Epidermal melanocyte (primary cell): ENCODE results near the gene SH3RF3.

Experiments
- DNase-seq: peaks from one replicate; pipeline ENCODE4 v3.0.0; 2011; ENCODE audit warnings: low spot score; ENCODE audit not compliant: insufficient read length

The SH3RF3 gene

DNA sequence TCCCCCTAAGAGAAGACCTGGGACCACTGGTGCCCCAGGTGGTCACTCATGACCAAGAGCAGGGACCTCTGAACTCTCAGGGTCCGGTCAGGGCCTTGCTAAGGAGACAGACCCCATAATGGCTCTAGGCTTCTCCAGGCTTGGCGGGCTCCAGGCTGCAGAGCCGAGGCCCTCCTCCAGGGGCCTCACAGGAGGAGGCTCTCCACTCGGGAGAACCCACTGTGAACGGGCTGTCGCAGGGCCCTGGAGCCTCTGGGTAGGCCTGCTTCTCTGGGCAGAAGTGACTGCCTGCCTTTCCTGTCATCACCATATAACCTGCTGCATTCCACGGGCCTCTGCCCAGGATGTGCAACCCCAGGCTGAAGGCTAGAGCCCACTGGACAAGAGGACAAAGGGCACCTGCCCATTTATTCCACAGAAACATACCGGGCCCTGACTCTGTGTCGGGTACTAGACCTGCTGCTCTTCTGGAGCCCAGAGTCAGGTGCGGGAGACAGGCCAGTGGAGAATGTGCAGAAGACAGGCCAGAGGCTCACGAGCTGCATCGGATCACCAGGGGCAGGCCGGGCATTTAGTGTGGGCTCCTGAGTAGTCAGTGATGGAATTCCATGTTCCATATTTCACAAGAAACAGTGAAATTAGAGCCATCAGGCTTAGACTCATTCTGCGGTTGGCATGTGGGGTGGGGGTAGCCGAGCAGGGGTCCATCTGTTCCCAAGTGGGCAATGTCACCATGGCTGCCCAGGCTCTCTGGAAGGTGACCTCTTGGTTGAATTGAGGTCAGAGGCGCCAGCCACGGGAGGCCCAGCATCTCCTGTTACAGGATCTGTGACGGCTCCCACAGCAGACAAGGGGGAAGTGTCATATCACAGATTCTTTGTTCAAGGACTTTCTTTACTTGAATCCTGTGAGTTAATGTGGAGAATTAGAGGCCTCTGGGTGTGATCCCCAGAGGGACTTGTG is 220.8 kb downstream of the SH3RF3 start:
- DNase-seq = no peak

DNA sequence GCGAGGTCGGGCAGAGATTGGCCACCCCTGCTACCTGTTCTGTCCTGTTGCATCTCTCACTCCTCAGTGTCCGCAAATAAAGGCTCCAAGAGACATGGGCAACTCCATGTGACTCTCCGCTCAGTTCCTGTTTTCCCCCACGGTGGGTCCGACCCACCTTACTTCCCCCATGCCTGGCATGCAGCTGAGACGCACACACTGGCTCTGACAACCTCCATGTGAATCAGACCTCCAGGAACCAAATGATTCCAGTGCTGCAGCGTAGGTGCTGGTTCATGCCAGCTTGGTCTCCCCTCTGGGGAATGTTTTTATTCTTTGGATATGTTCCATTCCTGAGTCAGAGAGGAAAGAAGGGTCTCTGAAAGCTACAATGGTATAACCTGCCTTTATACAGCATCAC is 221.5 kb downstream of the SH3RF3 start:
- DNase-seq = no peak

DNA sequence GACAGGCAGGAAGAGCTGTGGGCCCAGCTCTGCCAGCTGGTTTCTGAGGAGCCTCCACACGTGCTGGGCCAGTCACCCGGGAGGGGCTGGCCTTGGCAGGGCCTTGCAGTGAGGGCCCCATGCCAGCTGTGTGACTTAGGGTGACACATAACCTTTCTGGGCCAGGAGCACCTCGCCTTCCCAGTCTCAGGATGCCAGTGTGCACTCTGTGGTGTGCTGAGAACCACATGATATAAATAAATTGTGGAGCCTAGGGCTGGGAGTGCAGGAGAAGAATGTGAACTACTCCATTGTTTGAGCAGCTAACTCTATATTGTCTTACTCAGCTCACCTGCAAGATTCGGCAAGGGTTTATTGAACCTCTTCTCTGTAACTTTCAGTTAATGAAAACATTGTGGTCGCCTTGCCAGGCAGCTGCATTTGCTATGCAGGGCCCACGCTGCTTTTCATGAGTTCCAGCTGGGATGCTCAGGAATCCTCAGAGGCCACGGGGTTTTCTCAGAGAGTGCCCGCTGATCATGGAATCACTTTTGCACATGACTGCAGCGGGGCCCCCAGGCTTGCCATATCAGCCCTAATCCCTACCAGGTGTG is 222.3 kb downstream of the SH3RF3 start:
- DNase-seq = peak; percentile 37

DNA sequence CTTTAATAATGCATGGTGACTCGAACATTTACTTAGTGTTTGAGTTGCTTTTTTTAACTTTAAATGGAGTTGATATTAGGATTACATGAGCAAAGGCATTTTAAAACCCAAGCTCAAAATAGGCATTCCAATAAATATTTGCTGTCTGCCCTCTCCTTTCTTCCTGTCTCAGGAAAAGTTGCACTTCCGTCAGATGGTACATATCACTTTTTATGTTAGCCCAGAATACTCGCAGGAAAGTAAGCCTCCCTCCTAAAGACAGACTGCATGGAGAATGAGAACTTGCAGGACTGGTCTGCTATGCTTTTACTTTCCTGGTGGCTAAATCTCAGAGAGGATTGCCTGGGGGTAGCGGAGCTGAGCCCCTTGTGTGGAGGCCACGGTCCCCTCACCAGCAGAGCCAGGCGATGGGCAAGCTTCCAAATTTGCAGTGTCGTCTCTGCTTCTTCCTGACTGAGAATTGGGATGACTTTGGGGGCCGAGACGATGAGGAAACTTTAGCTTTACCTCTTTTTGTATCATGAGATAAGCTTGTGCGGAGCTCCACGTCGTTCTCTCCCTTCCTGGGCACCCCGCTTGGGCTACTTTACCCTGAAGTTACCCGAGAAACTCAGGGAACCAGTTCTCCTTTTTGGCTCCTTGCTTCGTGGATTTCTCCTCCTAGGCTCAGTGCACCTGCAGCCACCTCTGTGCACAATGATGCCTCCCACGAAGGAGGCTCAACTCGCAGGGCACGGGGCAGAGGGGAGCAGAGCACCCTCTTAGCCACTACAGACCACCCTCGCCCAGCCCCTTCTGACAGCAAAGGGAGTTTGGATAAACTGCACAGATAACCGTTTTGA is 223.3 kb downstream of the SH3RF3 start:
- DNase-seq = no peak

DNA sequence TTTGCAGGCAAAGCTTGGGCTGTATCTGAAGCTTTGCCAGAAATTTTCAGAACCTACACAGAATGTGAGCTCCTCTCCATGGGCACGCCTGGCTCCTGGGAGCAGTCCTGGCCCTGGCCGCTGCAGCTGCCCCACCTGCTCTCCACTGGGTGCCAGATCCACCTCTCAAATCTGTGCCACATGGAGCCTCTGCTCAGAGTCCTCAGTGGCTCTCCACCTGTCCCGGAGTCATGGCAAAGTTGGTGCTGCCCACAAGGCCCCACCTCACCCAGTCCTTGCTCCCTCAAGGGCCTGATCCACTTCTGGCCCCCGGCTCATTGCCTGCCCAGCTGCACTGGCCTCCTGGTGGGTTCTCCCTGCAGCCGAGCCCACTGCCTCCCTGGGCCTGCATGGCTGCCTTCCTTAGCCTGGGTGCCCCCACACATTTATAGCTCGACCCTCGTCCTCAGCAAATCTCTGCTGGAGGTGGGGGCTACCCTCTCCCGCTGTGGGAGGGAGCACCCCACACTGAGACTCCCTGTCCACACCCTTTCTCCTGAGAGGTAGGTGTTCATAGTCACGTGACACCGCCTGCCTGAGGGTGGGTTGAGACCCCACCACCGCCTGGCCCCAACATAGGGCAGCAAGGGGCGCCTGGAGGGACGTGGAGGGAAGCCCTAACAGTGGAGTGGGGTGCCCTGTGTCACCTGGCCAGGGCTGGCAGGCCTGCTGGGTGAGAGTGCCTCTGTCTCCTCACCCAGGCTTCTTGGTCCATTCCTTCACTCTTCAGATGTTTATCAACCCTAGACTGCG is 224.1 kb downstream of the SH3RF3 start:
- no peak for DNase-seq

DNA sequence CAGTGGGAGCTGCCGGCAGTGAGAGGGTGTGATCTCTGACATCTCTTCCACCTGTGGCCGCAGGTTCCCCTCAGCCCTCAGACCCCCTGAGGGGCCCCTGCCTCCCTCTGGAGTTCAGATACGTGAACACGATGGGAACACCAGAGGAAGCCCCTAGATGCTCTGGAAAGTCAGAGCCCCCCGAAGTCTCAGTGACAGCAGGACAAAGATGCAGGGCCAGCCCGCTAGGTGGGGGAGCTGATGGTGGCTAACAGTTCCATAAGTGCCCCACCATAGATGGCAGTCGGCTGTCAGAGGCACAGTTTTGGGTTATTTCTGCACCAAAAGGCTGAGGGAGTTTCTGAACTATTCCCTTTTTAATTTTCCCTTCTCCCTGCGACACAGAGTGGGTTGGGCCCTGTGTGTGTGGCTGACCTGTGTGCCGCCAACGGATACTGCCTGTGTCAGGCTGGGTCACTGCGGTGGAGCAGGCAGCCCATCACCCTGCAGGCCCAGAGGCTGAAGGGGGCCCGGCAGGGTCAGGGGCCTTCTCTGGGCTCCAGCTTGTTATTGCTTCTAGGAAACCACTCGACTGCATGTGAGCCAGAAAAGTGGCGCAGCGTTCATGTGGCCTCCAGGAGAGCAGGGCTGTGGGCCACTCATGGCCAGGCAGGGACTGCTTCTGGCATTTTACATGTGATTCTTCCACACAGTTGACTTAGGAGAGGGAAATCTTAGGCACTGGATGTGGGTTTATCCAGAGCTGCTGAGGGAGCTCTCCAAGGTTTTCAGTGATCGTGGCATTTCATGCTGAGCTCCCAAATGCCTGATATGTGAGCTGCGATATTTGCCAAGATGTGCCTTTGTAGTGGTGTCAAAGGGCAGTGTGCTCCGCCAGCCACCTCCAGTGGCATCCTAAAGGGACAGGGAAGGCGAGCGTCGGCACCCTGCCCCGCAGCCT is 225.1 kb downstream of the SH3RF3 start:
- no peak for DNase-seq

DNA sequence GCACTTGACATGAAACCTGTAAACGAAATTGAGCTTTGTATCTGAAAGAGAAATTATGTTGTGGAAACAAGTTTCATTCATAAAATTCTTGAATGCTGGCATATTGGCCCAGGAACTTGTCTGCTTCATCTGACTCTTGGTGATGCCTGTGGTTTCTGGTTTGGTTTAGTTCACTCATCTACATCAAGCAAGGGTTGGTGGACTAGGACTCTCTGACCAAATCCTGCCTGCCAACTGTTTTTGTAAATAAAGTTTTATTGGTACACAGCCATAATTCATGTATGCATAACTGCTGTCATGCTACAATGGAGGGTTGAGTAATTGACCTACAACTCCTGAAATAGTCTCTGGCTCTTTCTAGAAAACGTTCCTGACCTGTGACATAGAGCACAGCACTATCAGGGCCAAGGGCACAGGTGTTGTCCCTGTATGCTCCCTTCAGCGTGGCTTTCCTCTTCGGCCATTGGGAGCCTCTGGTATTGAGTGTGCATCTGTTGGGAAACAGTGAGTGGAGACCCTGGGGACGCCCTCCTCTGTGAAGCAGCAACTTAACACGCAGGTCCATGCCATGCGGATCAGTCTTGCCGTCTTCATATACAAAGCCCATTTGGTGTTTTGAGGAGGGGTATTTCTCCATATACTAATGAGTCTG is 226.3 kb downstream of the SH3RF3 start:
- DNase-seq = no peak

DNA sequence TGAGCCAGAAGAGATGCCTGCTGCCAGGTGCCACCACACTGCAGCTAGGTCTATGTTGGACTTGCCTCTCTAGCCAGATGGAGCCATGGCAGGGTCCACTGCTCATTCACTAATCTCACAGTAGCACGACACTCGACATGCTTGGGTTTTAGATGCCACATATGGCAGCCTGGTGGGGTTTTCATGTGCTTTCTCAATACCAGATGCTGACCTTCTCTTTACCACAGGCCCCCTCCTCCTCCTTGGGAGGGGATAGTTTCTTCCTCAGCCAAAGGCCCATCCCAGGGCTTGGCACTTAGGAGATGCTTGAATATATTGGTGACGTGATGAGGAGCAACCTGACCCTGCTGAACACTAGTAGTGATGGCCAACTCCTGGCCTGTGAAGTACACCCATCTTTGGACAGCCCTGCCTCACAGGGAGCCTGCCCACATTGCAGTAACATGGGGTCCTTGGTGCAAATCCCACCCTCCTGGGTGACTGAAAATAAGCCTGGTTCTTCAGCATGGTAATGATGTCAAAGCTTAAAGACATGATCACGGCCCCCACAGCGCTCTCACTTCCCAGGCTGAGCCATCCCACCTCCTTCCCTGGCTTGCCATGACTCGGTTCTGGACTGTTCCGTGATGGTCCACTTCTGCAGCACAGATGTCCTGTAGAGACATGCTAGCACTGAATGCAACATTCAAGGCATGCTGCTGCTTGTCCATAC is 227.5 kb downstream of the SH3RF3 start:
- no peak for DNase-seq

DNA sequence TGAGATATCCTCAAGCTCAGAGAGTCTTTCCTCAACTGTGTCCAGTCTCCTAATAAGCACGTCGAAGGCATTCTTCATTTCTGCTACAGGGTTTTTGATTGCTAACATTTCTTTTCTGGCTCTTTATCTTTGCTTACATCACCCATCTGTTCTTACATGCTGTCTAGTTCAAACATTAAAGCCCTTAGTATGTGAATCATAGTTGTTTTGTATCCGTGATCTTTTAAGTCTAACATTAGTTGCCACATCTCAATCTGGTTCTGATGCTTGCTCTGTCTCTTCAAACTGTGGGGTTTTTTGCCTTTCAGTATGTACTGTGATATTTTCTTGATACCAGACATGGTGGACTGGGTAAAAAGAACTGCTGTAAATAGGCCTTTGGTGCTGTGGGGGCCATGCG is 235.2 kb downstream of the SH3RF3 start:
- no peak for DNase-seq

DNA sequence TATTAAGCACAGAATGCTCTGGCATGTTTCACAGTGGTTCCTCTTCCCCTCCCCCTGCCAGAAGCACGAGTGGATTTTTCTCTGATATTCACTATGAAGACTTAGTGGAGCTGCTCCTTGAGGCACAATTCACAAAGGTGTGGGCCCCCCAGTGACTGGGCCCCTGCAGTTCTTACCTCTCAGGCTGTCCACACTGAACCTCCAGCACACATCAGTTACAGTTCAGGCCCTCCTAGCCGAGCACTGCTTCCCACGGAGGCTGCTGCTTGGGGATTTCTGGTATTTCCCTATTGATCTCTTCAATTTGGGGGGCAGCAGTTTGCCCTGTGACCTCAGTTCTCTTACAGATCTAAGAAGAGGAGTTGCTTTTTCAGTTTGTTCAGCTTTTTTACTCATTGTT is 236.1 kb downstream of the SH3RF3 start:
- DNase-seq = no peak

DNA sequence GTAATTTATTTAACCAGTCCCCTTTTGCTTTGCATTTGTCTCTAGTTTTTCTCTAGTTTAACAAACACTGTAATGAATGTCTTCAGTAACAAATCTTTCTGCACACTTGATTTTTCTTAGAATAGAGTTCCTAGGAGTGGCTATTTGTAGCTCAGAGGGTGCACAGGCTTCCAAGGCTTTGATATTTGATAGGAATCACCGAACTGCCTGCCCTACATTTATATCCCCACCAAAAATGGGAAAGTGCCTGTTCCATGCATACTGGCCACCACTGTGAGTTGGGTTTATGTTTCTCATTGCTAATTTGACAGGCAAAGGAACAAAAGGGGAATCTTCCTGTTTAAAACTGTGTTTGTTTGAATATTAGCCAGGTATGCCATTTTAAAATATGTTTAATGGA is 238.7 kb downstream of the SH3RF3 start:
- DNase-seq = no peak

DNA sequence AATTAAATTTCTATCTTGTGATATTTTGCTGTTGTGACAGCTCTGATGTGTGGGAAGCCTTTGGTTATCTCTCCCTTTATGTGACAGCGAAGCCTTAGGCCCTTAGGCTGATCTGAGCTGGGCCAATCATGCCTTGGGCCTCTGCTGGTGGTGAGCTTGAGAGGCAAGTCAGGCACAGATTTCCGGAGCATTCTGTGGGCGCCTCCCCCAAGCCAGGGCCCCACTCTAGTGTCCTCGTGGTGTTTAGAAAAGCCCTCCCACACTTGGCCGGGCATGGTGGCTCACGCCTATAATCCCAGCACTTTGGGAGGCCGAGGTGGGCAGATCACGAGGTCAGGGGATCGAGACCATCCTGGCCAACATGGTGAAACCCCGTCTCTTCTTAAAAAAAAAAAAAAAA is 239.8 kb downstream of the SH3RF3 start:
- DNase-seq = no peak

DNA sequence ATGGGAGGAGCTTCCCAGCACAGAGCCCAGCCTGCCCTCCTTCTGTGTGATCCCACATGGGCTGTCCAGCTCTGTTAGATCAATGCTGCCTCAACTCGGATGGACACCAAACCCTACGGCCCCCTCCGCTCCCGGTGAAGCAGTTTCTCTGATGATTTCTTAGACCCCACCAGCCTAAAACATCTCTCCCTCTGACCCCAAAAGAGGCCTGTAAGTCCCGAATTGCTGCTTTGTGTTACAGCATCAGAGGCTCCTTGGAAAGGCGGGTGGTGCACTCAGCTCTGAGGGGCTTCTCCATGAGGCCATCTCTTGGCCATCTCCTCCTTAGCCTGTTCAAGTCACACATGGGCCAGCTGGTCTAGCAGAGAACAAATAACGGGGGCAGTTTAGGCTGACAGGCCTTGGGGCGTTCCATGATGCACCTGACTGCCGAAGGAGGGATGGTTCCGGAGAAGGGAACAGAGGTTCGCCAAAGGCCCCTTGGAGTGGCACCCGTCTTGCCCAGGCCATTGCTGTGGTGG is 240.7 kb downstream of the SH3RF3 start:
- DNase-seq = no peak

DNA sequence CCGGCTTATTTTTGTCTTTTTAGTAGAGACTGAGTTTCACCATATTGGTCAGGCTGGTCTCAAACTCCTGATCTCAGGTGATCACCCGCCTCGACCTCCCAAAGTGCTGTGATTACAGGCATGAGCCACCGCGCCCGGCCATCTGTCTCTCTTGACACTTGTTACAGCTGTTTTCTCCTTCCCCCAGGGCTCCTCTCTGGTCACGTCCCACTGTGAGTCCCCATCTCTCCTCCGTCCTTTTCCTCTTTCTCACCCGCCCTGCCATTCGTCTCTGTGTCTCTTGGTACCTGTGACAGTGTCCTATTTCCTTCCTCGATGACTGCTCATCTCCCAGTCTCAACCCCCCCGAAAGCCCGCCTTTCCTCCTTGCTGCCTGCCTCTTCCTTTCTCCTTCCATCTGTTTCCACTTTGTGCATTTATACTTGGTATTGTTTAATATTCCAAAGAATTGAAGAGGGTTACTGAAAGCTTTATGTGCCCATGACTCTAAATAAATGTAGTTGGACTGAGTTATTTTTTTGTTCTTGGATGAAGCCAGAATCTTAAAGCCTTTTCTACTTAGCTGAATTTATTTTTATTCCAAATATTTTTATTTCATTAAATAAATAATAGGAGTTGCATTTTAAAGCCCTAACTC is 241.5 kb downstream of the SH3RF3 start:
- no peak for DNase-seq

DNA sequence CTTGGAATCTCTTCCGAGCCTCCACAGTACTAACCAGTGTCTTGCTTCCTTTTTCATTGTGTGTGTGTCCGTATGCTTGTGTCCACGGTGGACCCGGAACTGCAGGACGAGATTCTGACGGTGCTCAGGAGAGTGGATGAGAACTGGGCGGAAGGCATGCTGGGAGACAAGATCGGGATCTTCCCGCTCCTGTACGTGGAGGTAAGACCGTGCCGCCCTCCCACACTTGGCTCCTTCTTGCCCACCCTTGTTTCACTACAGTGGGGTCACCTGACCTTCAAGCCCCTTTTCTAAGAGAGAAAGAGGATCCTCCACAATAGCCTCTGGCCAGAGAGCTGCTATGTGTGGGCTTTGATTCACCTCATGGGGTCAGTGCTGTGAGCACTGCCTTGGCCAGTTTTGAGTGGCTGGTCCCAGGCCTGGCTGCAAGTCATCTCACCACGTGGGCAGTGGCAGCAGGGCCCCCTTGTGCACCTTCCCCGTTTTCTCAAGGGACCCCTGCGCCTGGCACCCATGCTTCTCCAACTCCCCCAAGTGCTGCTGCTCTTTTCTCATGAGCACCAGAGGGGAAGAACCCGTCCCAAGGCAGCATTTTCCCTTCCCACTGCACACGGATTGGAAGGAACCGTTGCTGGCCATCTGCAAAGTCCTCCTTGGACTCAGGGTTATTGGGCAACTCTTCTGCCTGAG is 242.6 kb downstream of the SH3RF3 start:
- DNase-seq = no peak

DNA sequence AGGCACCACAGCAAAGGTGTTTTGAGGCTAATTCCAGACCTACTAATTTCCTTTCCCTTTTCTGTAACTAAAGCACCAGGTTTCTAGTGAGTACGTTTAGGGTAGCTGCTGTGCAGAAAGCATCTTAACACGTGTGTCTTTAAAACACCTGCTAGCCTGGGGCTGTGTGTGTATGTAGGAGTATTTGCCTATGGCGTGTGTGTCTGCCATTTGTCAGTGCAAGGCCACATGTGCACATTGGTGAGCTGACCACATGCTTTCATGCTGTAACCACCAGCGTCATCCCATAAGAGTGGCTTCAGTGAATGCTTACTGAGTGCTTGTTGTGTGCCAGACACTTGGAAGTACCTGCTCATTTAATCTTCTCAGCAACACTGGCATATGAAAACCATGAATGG is 243.2 kb downstream of the SH3RF3 start:
- no peak for DNase-seq

DNA sequence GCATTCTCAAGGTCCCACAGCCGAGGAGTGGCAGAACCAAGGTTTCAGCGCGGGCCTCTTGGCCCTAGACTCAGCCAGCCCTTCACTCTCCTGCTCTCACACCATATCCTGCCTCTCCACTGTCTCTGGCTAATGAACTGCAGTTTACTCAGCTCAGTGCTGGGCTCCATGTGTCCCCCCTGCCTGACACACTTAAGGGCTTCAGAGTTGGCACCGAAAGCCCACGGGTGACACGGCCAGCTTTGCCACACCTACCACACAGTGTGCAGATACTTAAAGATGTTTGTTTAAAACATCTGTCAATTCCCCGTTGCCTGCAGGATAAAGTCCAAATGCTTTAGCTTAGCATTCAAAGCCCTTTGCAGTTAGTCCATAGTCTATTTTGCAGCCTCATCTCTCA is 243.6 kb downstream of the SH3RF3 start:
- DNase-seq = no peak
